8988T (cell line): ENCODE results near the gene ODC1.

ENCODE experiments used
- DNase-seq: peaks from one replicate; pipeline ENCODE4 v3.0.0; 2011

Gene ODC1

GRCh38 chr2:10433264-10433946 lies 14.7 kb downstream of the ODC1 start:
- no peak for DNase-seq

GRCh38 chr2:10432311-10433181 lies 15.6 kb downstream of the ODC1 start:
- DNase-seq = no peak

GRCh38 chr2:10431797-10432196 lies 16.3 kb downstream of the ODC1 start:
- DNase-seq = no peak

- DNase-seq = no peak
These were observed 17.1 kb downstream of the ODC1 start for GRCh38 chr2:10430886-10431622.

GRCh38 chr2:10428924-10429323 lies 19.2 kb downstream of the ODC1 start:
- no peak for DNase-seq

DNA sequence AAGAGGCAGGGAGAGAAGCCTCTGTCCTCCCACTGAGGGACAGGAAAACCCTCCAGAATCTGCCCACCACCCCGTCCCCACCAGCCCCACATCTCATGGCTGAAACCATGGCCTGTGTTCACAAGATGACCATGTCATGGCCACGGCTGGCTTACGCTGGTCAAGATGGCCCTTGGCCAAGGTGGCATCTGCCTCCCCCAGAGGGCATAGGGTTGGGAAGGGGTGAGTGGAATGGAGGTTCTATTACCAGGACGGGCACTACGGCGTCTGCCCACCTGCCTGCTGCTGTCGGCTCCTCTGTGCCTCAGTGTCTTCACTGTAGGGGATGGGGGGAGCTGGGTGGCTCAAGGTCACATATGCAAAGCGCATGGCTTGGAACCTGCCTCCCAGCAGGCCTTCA lies 19.8 kb downstream of the ODC1 start:
- no peak for DNase-seq

- DNase-seq = no peak
These were observed 20.5 kb downstream of the ODC1 start for GRCh38 chr2:10427618-10427949.

GRCh38 chr2:10426726-10427617 lies 21.2 kb downstream of the ODC1 start:
- DNase-seq = no peak

- DNase-seq = no peak
These were observed 22.4 kb downstream of the ODC1 start for GRCh38 chr2:10425699-10426098.

DNA sequence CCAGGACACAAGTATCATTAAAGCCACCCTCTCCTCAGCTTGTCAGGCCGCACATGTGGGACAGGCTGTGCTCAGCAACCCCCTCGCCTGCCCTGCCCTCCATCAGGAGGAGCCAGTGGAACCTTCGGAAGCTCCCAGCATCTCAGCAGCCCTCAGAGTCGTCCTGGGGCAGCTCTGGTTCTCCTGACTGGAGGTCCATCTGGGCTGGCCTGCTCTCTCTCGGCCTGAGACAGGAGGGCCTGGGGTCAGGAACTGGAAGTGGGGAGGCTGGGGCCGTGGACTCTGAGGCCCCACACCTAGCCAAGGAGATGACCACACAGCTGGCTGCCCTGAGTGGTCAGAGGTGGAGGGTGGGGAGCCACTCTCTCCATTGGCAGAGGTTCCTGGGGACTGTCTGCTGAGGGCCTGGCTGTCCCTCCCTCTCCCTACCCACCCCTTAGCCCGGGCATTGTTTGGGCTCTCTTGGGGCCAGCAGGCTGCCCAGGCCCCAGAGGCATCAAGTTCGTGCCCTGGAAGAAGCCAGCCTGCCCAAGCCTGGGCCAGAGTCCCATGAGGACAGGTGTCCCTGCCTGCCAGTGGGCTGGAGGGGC lies 23.1 kb downstream of the ODC1 start:
- no peak for DNase-seq

GRCh38 chr2:10424051-10424450 lies 24.1 kb downstream of the ODC1 start:
- peak; percentile 68 for DNase-seq

DNA sequence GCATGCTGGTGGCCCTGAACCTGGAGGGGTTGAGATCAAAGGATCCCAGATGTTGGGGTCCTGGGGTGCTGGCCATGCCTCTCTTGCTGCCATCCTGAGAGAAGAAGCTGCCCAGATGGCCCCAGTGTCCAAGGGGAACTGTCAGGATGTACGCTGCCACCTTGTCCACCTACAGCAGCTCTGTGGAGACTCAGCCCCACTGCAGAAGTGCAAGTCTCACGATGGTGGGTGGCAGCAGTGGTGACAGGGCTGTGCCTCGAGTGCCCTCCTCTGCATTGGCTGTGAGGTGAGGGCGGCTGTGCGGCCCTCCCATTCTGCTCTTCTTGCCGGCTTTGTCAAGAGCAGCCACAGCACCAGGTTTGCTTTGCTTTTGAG lies 24.7 kb downstream of the ODC1 start:
- no peak for DNase-seq

- no peak for DNase-seq
These were observed 25.3 kb downstream of the ODC1 start for GRCh38 chr2:10422732-10423399.

GRCh38 chr2:10422251-10422650 lies 25.9 kb downstream of the ODC1 start:
- no peak for DNase-seq

DNA sequence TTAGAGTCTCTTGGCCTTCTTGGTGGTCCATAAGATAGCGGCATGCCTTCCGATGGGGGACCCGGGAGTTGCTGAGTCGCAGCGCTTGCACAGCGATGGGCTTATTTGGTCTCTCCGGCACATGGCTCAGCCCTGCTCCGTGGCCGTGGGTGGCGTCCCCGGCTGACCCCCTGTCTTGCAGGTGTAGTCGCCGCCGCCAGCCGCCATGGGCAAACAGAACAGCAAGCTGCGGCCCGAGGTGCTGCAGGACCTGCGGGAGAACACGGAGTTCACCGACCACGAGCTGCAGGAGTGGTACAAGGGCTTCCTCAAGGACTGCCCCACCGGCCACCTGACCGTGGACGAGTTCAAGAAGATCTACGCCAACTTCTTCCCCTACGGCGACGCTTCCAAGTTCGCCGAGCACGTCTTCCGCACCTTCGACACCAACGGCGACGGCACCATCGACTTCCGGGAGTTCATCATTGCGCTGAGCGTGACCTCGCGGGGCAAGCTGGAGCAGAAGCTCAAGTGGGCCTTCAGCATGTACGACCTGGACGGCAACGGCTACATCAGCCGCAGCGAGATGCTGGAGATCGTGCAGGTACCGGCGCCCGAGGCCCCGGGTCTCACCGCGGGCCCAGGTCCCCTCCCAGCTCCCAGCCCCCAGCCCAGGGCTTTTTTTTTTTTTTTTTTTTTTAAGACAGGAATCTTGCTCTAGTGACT lies 28.4 kb downstream of the ODC1 start:
- no peak for DNase-seq

DNA sequence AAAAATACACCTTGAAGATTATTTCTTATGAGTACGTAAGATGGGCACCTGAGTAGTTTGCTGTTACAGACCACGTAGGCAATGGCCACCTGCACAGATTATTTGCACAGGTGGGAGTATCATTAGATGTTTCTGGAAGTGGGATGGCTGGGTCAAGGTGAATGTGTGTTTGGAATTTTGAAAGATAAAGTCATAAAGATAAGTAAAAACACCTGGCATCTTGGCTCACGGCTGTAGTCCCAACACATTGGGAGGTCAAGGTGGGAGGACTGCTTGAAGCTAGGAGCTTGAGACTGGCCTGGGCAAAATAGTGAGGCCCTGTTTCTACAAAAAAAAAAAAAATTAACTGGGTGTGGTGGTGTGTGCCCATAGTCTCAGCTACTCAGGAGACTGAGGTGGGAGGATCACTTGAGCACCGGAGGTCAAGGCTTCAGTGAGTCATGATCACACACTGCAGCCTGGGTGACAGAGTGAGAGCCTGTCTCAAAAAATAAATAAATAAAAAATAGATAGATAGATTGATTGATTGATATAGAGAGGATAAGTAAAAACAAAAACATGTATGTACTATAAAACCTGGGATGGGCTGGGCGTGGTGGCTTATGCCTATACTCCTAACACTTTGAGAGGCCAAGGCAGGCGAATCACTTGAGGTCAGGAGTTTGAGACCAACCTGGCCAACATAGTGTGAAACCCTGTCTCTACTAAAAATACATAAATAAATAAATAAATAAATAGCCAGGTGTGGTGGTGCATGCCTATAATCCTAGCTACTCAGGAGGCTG lies 30.4 kb downstream of the ODC1 start:
- no peak for DNase-seq

DNA sequence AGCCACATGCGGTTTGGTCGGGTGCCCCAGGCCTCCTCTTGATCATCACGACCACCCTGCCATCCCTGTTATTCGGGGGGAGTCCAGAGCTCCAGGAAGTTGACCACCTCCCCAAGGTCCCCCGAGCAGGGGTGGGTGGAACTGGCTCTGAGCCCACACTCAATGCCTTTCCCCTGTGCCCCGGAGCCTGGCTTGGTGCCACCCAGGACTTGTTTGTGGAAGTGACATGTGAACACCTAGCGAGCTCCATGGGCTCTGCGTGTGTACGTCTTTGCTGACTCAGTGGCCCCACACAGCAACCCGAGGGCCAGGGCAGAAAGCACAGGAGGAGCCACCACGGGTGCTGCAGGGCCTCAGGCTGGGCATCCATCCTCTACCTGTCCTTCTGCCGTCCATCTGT lies 32.5 kb downstream of the ODC1 start:
- no peak for DNase-seq

DNA sequence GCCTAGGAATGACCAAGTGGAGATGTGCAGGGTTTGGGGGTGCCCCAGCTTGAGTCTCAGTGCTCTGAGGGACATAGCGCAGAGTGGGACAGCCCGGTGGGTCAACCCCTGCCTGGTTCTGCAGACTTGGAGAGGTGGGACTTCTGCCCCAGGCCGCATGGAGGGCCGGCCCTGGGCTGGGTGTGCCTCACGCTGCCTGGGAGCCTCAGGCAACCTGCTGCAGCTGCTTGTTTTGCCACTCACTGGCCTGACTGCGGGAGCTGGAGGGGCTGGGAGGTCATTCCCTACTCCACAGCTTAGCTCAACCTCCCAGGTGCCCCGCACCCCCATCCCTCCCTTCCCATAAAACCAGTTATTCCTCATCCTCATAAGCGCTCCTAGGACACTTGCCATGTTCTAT lies 33.1 kb downstream of the ODC1 start:
- DNase-seq = no peak

DNA sequence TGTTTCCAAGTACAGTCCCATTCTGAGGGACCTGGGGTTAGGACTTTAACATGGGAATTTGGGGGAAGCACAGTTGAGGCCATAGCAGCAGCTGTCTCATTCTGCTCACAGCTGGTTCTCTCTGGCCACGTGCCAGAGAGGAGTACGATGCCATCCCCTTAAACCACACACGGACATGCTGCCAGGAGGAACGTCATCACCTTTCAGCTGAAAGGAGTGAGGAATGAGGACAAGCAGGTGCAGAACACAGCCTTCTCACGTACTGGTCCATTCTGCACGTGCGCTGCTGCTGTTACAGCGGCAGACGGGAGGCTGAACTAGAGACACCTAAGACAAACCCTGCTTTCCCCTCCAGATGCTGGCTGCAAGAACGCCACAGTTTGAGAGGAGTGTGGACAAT lies 33.5 kb downstream of the ODC1 start:
- DNase-seq = no peak

- no peak for DNase-seq
These were observed 34.1 kb downstream of the ODC1 start for GRCh38 chr2:10413991-10414451.
